HG03460 (cell line): ENCODE data around the gene CSF3R.
"Not testable (repeated sequence)": the region's sequence is repeated elsewhere in the genome, so short reads cannot be mapped to it uniquely, and the experiment has no call there.

Source experiments
- ATAC-seq: cut with Tn5 transposase; IDR thresholded peaks from one replicate; pipeline ENCODE4 v1.9.1; 2021; ENCODE audit not compliant: unreplicated experiment

CSF3R gene

DNA sequence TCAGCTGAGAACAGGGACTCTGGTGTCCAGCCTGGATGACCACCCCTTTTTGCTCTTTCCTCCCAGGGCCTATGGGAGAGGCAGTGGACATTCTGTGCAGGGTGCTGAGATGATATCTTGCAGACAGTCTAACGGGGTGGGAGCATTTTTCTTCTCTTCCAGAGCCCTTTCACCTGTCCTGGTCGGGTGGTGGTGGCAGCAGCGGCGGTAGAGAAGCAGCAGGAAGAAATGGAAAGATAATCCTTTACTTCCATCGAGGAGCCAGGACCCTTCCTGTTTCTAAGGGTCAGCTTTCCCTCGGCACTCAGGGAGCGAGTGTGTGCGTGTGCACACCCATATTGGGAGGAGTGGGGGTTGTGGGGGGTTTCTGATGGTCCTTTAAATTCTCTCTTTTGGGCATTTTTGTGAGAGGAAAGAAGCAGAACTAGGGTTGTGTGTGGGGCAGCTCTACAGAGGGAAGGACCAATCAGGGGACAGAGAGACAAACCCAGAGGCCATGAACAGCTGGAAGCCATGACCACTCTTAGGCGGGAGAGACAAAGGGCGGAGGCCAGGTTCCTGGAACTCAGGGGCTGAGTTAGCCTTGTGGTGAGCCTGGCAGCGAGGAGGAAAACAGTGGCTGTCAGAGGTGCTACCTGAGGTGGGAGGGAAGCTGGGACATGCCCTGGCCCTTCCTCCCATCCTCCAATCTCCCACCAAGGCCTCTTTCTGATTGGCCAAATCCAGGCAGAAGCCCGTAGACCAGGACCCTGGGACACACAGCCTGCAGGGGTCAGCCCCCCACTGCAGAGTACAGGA, 31.2 kb upstream of the CSF3R start:
- ATAC-seq = no peak

DNA sequence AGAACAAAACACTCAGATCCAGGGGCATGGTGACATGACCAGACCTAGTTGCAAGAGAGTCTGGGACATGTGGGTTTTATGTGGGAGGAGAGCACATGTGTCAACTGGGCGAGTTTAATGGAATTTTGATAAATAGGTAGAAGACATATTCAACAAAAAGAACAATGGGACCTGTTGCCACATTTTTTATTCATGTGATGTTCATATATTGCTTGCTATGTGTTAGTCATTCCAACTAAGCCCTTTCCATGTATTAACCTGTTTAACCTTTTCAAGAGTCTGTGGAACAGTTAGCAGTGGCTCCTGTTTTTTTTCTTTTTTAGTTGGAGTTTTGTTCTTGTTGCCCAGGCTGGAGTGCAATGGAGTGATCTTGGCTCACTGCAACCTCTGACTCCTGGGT, 30.1 kb upstream of the CSF3R start:
- ATAC-seq = no peak

DNA sequence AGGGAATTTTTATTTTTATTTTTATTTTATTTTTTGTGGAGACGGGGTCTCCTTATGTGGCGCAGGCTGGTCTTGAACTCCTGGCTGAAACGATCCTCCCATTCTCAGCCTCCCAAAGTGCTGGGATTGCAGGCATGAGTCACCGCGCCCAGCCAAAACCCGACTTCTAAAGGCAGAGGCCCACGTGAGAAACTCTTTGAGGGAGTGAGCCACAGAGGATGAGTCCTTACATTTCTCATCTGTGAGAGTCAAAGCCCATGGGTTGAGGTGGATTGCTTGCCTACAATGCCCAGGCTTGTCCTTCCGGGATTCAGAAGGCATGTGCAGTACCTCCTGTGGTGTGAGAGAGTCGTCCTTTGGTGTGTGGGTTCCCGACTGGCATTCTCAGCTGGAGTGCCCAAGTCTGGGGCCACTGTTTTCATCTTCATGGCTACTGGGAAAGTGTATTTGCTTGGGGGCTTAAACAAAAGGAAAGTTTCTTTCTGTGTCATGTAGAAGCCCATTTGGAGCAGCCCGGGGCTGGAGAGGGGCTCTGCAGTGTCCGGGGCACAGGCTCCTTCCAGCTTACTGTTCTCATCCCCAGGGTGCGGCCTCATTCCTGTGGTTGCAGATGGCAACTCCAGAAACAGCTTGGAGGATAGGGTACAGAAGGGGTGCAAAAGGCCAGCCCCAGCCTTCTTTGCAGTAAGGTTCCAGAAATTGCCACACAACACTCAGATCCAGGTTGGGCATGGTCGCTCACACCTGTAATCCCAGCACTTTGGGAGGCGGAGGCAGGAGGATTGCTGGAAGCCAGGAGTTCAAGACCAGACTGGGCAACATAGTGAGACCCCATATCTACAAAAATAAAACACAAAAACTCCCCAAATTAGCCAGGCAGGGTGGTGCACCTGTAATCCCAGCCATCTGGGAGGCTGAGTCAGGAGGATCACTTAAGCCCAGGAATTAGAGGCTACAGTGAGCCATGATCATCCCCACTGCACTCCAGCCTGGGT, 29.4 kb upstream of the CSF3R start:
- ATAC-seq = no peak

DNA sequence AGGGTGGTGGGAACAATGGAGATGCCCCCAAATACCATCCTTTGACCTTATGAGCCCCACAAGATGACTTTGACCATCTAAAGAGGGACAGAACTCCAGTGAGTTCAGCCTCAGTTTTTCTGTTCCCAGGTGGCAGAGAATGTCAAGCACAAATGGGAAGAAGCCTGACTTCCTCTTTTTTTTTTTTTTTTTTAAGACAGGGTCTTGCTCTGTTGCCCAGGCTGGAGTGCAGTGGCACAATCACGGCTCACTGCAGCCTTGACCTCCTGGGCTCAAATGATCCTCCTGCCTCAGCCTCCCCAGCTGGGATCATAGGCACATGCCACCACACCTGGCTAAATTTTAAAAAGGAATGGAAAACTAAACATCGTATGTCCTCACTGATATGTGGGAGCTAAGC, 28.5 kb upstream of the CSF3R start:
- not testable (repeated sequence) for ATAC-seq

DNA sequence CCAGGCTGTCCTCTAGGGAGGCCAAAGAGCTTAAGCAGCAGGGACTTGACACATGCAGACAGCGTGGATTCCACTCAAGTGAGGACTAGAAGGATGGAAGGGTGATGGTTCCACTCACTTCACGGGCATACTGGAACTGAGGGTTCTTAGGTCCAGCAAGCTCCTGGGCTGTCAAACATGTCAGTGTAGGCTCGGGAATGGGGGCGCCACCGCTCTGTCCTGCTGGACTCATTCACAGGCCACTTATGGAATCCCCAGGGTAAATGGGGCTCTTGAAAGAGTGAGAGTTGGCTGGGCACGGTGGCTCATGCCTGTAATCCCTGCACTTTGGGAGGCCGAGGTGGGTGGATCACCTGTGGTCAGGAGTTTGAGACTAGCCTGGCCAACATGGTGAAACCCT, 27.7 kb upstream of the CSF3R start:
- ATAC-seq = no peak

DNA sequence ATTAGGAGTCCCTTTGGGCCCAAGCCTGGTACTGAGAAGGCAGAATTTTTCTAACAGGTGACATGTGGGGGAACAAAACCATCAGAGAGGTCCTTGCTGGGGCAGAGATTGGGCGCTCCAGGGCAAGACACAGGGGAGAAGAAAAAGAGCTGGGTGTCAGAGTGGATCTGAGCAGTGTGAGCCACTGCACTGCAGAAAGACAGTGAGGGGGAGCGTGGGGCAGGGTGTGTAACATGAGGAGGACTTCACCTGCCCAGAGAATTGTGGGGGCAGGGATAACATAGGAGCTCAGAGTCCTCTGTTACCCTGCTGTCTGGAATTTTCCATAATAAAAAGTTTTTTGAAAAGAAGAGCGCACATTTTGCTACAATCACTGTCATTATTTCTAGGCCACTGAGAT, 25.5 kb upstream of the CSF3R start:
- no peak for ATAC-seq

DNA sequence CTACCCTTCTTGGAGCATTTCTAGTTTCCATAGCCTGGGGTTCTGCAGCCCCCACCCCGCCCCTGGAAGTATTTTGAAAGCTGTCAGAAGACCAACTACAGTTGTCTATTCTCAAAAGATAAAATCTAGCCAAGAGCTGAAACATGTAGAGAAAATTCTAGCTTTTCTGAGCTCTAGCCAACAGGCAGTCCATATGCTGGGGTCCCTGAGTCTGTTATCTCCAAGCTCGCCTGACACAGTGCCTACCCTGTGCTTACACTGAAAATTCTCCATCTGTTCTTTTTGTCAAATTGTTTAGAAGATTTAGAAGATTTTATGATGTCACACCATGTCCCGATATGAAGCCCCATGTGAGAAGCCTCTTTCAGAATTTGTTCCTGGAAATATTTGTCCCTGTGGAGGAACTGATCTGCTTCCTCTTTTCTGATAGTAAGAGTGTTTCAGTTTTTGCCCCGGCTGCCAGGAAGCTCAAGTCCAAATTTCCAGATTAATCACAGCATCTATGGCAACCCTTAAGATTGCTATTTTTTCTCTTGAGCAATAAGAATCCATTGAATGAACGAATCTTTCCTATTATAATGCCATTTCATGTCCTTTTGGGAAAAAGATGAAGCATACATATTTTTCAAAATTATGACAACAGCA, 23.7 kb upstream of the CSF3R start:
- no peak for ATAC-seq

DNA sequence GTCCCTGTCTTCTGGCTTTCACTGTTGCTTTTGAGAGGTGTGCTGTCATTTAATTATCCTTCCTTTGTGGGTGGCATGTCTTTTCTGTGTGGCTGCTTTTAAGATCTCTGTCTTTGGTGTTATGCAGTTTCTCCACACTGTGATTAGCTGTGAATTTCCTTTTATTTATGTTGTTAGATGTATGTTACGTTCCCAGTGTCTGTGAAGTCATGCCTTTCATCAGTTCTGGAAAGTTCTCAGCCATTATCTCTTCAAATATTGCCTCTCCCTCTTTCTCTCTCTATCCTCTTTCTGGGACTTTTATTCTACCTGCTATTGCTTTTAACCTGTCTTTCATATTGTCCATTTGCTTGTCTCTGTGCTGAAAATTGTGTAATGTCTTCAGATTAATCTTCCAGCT, 21.0 kb upstream of the CSF3R start:
- no peak for ATAC-seq

DNA sequence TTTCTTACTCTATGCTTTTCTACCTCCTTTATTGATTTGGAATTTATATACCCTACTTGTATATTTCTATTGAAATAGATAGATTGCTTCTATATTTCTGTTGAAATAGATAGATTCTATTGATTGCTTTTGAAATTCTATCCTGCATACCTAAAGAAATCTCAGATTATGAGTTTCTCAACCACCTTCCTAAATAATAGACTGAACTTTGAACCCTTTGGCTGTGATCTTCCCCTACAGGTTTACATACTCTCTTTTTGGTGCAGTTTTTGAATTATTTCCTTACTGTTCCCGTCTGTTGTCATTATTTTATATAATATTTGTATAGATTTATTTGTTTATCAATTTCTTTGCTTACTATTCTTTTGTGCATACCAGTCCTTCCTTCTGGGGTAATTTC, 20.4 kb upstream of the CSF3R start:
- ATAC-seq = no peak

DNA sequence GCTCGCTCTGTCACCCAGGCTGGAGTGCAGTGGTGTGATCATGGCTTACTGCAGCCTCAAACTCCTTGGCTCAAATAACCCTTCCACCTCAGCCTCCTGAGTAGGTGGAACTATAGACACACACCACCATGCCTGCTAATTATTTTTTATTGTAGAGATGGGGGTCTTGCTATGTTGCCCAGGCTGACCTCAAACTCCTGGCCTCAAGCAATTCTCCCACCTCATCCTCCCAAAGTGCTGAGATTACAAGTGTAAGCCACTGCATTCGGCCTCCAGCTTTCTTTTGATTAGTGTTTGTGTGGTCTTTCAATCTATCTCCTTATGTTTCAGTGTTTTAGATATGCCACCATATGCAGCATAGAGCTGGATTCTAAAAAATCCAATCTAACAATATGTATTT, 19.9 kb upstream of the CSF3R start:
- no peak for ATAC-seq

DNA sequence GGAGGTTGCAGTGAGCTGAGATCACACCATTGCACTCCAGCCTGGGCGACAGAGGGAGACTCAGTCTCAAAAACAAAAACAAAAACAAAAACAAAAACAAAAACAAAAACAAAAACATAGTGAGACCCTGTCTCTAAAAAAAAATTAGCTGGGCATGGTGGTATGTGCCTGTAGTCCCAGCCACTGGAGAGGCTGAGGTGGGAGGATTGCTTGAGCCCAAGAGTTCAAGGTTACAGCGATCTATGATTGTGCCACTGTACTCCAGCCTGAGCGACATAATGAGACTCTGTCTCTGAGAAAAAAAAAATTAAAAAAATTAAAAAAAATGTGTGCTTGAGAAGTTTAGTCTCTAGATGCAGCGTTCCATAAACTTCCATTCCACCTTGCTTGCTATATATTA, 19.2 kb upstream of the CSF3R start:
- not testable (repeated sequence) for ATAC-seq

DNA sequence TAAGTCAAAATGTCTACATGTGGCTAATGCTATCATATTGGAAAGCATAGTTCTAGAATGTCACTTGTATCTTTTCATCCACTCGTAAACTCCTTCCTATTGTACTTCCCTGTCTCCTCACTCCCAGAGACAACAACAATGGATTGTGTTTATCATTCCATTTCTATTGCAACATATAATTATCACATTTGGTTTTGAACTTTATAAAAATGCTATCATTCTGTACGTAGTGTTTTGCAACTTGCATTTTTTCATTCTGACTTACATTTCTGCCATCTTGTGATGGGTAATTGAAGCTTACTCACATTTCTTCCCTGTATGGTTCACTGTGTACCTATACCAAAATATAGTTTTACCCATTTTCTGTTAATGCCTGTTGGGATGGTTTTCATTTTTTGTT, 14.5 kb upstream of the CSF3R start:
- ATAC-seq = no peak

DNA sequence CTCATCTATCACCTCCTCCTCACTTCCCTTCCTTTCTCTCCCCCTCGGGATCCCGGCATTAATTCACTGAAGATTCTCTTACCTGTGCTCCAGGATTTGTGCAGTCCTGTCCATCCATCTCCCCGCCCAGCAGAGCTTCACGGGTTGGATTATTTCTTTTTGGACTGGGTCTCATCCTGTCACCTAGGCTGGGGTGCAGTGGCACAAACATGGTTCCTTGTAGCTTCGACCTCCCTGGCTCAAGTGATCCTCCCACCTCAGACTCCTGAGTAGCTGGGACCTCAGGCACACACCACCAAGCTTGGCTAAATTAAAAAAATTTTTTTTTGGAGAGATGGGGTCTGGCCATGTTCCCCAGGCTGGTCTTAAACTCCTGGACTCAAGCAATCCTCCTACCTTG, 12.3 kb upstream of the CSF3R start:
- ATAC-seq = no peak

DNA sequence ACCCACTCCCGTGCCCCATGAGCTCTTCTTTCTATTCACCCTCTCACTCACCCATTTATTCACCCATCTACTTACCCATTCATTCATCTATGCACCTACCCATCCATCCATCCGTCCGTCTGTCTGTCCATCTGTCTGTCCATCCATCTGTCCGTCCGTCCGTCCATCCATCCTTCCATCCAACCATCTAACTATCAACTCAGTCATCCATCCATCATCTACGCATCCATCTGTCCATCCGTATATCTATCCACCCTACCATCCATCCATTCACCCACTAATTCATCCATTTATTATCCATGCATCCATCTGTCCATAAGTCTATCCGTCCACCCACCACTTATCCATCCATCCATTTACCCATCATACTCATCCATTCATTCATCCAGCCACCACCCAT, 10.8 kb upstream of the CSF3R start:
- no peak for ATAC-seq

DNA sequence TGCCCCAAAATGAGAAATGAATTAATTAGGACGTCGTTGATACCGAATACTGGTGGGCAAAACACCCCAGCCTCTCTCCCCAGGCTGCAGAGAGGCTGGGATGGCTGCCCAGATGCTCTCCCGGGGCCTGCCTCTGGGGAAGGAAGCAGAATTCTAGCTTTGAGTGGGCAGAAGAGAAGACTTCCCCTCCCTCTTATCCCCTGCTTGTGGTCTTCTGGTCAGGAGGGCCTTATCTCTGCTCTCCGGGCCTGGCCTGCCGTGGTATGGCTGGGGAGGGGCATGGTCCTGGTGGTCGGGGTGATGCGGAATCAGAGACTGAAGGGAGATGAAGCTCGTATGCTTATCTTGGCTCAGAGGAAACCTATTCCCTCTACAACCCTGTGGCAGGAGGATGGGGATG, 9.8 kb upstream of the CSF3R start:
- no peak for ATAC-seq

DNA sequence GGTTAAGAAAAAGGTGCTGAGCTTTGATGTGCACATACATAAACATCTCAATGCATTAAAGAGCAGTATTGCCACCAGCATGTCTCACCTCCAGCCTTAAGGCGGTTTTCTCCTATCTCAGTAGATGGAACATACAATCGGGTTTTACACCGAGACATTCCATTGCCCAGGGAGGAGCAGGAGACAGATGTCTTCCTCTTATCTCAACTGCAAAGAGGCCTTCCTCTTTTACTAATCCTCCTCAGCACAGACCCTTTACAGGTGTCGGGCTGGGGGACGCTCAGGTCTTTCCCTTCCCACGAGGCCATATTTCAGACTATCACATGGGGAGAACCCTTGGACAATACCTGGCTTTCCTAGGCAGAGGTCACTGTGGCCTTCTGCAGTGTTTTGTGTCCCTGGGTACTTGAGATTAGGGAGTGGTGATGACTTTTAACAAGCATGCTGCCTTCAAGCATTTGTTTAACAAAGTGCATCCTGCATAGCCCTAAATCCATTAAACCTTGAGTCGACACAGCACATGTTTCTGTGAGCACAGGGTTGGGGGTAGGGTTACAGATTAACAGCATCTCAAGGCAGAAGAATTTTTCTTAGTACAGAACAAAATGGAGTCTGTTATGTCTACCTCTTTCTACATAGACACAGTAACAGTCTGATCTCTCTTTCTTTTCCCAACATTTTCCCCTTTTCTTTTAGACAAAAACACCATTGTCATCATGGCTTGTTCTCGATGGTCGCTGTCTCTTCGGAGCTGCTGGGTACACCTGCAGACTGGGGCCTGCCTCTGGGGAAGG, 6.7 kb upstream of the CSF3R start:
- not testable (repeated sequence) for ATAC-seq

DNA sequence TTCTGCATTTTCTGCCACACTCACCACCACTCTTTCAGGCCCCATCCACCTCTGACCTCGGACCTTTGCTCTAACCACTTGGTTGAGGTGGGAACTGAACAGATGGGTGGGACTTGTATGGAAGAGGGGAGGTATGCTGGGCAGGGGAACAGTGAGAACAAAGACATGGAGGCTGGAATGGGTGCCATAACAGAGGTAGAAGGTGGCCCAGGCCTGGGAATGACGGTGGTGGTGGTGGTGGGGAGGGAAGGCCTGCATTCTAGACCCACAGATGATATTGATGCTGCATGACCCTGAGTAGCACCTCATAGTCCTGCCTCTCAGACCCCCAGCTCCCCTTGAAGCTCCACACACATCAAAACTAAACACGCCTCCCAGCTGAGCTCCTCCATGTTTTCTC, 5.2 kb upstream of the CSF3R start:
- ATAC-seq = no peak

DNA sequence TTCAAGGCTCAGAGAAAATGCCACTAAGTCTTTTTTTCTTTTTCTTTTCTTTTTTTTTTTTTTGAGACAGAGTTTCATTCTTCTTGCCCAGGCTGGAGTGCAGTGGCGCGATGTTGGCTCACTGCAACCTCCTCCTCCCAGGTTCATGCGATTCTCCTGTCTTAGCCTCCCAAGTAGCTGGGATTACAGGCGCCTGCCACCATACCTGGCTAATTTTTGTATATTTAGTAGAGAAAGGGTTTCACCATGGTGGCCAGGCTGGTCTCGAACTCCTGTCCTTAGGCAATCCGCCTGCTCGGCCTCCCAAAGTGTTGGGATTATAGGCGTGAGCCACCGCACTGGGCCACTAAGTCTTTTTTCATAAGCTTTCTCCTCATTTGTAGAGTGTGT, 4.6 kb upstream of the CSF3R start:
- ATAC-seq = not testable (repeated sequence)

DNA sequence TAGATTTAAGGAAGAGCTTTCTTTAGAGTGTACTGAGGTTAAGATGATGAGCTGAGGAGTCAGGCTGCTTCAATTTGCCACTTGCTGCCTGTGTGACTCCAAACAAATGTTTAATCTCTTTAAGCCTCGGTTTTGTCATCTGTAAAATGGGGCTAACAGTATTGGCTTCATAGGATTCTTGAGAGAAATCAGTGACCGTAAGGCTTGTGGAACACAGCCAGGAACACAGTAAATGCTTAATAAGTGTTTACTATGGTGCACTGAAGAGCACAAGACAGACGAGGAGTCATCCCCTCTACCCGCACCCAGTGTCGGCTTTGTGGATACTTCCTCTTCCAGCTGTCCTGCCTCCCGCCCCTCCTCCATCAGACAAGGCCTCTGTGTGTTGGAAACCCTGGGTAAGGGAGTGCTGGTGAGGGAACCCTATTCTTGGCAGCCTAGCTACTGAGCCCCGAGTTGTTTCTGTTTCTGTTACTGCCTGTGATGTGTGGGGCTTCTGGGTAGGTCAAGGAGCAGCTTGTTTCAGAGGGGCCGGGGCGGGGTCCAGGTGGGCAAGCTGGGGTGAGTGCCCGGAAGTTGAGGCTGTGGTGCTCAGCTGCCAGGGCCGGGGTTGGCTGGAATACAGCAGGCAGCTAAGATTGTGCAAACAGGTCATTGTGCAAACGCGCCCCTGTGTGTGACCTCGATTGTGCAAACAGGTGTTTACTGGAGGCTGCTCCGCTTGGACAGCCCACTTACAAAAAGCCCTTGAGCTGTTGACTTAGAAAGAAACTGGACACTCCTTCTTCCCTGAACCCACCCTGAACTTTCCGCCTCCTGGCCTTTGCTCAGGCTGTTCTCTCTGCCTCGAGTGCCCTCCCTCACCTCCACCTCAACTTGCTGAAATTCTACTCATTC, 4.0 kb upstream of the CSF3R start:
- ATAC-seq = no peak

DNA sequence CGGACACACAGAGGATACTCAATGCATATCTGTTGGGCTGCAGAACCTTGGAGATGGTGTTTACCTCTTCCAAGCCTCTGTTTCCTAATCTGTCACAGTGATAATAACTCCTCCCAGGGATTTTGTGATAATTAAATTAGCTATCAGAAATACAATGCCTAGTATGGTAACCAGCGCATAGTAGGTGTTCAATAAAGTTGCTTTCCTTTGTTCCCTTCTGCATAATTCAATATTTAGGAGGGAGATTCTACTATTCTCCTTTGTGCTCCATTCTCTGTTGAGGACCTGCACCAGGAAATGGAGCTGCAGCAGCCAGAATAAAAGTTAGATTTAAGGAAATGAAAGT, 3.4 kb upstream of the CSF3R start:
- ATAC-seq = no peak
